Keratinocyte (primary cell): ENCODE measurements around the gene SCAF8. TPM values are rescaled to one million over a fixed set of nuclear protein-coding genes. Genes with fewer than 3 reads are reported as not detected.

Experiments used
- DNase-seq: peaks from one replicate; pipeline ENCODE4 v3.0.0-alpha.2; 2011; ENCODE audit warnings: low read depth, missing footprints, low spot score
- FAIRE-seq: peaks from 2 replicates; lab custom pipeline; 2011; peaks lifted over from hg19 to GRCh38; lab: Jason Lieb, UNC
- H2AFZ ChIP-seq: 2 replicates; pipeline ENCODE4 v1.6.0; 2012; ENCODE audit warnings: low read length, control low read depth, inconsistent platforms; ENCODE audit not compliant: control insufficient read depth
- H3K27ac ChIP-seq: 2 replicates; pipeline ENCODE4 v1.5.1; 2011; ENCODE audit warnings: low read length; ENCODE audit not compliant: control insufficient read depth, insufficient read depth
- H3K27me3 ChIP-seq: 3 replicates; pipeline ENCODE4 v1.6.0; 2011; ENCODE audit warnings: low read length; ENCODE audit not compliant: control insufficient read depth, insufficient read depth; ENCODE audit errors: extremely low read depth
- H3K36me3 ChIP-seq, 2 experiments: 2 replicates in 1 of 2; 3 replicates in 1 of 2; pipeline ENCODE4 v1.5.1; 2011; ENCODE audit warnings: low read length in 2 of 2, mild to moderate bottlenecking in 1 of 2; ENCODE audit not compliant: control insufficient read depth in 2 of 2, insufficient read depth in 2 of 2; ENCODE audit errors: extremely low read depth in 1 of 2
- H3K4me1 ChIP-seq: 3 replicates; pipeline ENCODE4 v1.5.1; 2011; ENCODE audit warnings: low read length; ENCODE audit not compliant: control insufficient read depth, insufficient read depth; ENCODE audit errors: extremely low read depth
- H3K4me2 ChIP-seq: 3 replicates; pipeline ENCODE4 v1.6.0; 2011; ENCODE audit warnings: low read depth, low read length; ENCODE audit not compliant: control insufficient read depth, insufficient read depth; ENCODE audit errors: extremely low read depth
- H3K4me3 ChIP-seq, 3 experiments: fragments of 200-600 bp in 1 of 3; sonication (generic) in 1 of 3; 2 replicates in 2 of 3; 3 replicates in 1 of 3; pipeline ENCODE4 v1.5.1; 2011 to 2016; ENCODE audit warnings: low read length in 3 of 3, mild to moderate bottlenecking in 3 of 3, control low read depth in 2 of 3, inconsistent platforms in 1 of 3, low read depth in 1 of 3, mixed read lengths in 1 of 3, mixed run types in 1 of 3, moderate library complexity in 1 of 3; ENCODE audit not compliant: control insufficient read depth in 2 of 3, insufficient read depth in 2 of 3; ENCODE audit errors: extremely low read depth in 1 of 3
- H3K79me2 ChIP-seq: 2 replicates; pipeline ENCODE4 v1.6.0; 2012; ENCODE audit warnings: low read length; ENCODE audit not compliant: control insufficient read depth, insufficient read depth
- H3K9ac ChIP-seq: 3 replicates; pipeline ENCODE4 v1.6.0; 2011; ENCODE audit warnings: low read length; ENCODE audit not compliant: control insufficient read depth, insufficient read depth; ENCODE audit errors: extremely low read depth
- H3K9me1 ChIP-seq: 3 replicates; pipeline ENCODE4 v1.6.0; 2011; ENCODE audit warnings: low read length; ENCODE audit not compliant: control insufficient read depth, insufficient read depth; ENCODE audit errors: extremely low read depth
- H3K9me3 ChIP-seq: 2 replicates; pipeline ENCODE4 v1.5.1; 2012; ENCODE audit warnings: low read depth, low read length; ENCODE audit not compliant: control insufficient read depth
- H4K20me1 ChIP-seq: 3 replicates; pipeline ENCODE4 v1.6.0; 2011; ENCODE audit warnings: low read length; ENCODE audit not compliant: control insufficient read depth, insufficient read depth; ENCODE audit errors: extremely low read depth
- EZH2 ChIP-seq: IDR thresholded peaks from one replicate; pipeline ENCODE4 v1.6.1; 2012; ENCODE audit warnings: inconsistent platforms, mild to moderate bottlenecking, low read length, moderate library complexity
- dilution Hi-C: fragments of 300-500 bp; cut with MboI; formaldehyde crosslinking; loops from one replicate; pipeline ENCODE4 v1.7.0; 2020; ENCODE audit warnings: low sequenced_read_pairs; ENCODE audit not compliant: extremely low pct_ligation_motif_present
- polyA plus RNA-seq, 5 experiments: library from polyadenylated mRNA; depleted of rRNA in 3 of 5; stranded (reverse) in 3 of 5; stranded (forward) in 1 of 5; unstranded in 1 of 5; fragments of >200 nt; gene quantifications; 1 replicate in 1 of 5; 2 replicates in 3 of 5; 3 replicates in 1 of 5; pipeline versions ENCODE4 v1.2.1 to v1.2.3, GENCODE V29; 2011 to 2012; ENCODE audit warnings: missing spikeins in 2 of 5, low read depth in 1 of 5, low replicate concordance in 1 of 5
- TF ChIP-seq, protein P1 (sequence below), 3 experiments: IDR thresholded peaks in 1 of 3; conservative IDR thresholded peaks in 1 of 3; optimal IDR thresholded peaks in 1 of 3; 2 replicates in 2 of 3; 3 replicates in 1 of 3; pipeline versions ENCODE3 to v1.5.1; 2011; ENCODE audit warnings: low read length in 3 of 3, mild to moderate bottlenecking in 3 of 3, moderate library complexity in 2 of 3, control low read depth in 1 of 3, inconsistent platforms in 1 of 3; ENCODE audit not compliant: insufficient read depth in 2 of 3; ENCODE audit errors: extremely low read depth in 1 of 3

Gene SCAF8
- polyA plus RNA-seq, 1 donor (not counting 4 experiments of a cell fraction or from before 2014, with no cell fraction given): 19.1 TPM

DNA sequence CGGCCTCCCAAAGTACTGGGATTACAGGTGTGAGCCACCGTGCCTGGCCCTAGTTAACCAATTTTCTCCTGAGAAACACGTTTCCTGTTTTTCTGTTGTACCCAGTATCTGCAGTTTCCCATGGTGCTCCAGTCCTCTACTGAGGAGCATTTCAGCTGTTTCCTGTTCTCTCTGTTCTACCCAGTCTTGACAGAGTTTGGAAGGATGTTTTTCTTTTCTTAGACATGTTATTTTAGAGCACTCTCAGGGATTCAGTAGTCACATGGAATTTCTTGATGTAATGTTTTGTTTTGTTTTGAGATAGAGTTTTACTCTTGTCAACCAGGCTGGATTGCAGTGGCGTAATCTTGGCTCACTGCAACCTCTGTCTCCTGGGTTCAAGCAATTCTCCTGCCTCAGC is 132.1 kb downstream of the SCAF8 start:
- Histone ChIP-seq H3K79me2 (no peaks in the 10 kb centered on the region), H3K27me3 (no peaks in the 10 kb centered on the region), H3K9ac (no peak overlapping the region), H3K9me3 (no peaks in the 10 kb centered on the region), H3K4me2 (no peak overlapping the region), H3K4me1 (no peaks in the 10 kb centered on the region), H4K20me1 (no peaks in the 10 kb centered on the region), H2AFZ (no peak overlapping the region), H3K9me1 (no peaks in the 10 kb centered on the region), H3K4me3 (no peak overlapping the region), H3K27ac (no peak overlapping the region), H3K36me3 (peaks cover 0 to 3% of the 10 kb centered on the region in 2 experiments)
- TF ChIP-seq, protein P1, sequence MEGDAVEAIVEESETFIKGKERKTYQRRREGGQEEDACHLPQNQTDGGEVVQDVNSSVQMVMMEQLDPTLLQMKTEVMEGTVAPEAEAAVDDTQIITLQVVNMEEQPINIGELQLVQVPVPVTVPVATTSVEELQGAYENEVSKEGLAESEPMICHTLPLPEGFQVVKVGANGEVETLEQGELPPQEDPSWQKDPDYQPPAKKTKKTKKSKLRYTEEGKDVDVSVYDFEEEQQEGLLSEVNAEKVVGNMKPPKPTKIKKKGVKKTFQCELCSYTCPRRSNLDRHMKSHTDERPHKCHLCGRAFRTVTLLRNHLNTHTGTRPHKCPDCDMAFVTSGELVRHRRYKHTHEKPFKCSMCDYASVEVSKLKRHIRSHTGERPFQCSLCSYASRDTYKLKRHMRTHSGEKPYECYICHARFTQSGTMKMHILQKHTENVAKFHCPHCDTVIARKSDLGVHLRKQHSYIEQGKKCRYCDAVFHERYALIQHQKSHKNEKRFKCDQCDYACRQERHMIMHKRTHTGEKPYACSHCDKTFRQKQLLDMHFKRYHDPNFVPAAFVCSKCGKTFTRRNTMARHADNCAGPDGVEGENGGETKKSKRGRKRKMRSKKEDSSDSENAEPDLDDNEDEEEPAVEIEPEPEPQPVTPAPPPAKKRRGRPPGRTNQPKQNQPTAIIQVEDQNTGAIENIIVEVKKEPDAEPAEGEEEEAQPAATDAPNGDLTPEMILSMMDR (optimal IDR thresholded peaks at IDR 0.05 in 1 of 3, IDR thresholded peaks at IDR 0.05 in 1 of 3, conservative IDR thresholded peaks at IDR 0.05 in 1 of 3; ENCODE audit: extremely low read depth in 1 of 3, insufficient read depth in 2 of 3, low read length in 3 of 3): no peak
- TF ChIP-seq EZH2: no peak
- dilution Hi-C loops: no loop called here
- FAIRE-seq (no peak), DNase-seq (no peak)

DNA sequence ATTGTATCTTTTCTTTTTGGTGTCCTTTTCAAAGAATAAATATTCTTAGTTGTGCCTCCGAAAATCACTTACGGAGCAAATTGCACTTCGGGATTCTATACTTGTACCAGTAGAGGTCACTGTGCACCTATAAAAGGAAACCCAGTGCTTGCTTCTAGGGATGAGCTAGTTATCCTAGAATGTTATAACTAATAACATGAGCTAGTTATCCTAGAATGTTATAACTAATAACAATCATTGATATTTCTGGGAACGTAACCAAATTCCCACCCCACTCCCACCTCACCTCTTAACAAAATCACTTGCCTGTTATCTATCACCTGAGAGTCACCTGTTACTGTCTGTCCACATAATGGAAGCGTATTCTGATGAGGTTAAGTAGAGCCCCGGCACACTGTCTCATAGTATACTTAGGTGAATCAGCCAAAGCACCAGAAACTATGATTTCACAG is 135.0 kb downstream of the SCAF8 start:
- Histone ChIP-seq H3K9me1 (no peaks in the 10 kb centered on the region), H3K9ac (no peak overlapping the region), H3K79me2 (no peaks in the 10 kb centered on the region), H3K4me1 (no peaks in the 10 kb centered on the region), H3K27me3 (no peaks in the 10 kb centered on the region), H3K4me3 (no peak overlapping the region), H4K20me1 (no peaks in the 10 kb centered on the region), H2AFZ (no peak overlapping the region), H3K27ac (no peak overlapping the region), H3K4me2 (no peak overlapping the region), H3K36me3 (peaks cover 0 to 3% of the 10 kb centered on the region in 2 experiments), H3K9me3 (no peaks in the 10 kb centered on the region)
- FAIRE-seq: peak; percentile 75
- no peak for DNase-seq
- TF ChIP-seq EZH2: no peak
- TF ChIP-seq, protein P1 (optimal IDR thresholded peaks at IDR 0.05 in 1 of 3, IDR thresholded peaks at IDR 0.05 in 1 of 3, conservative IDR thresholded peaks at IDR 0.05 in 1 of 3; ENCODE audit: extremely low read depth in 1 of 3, insufficient read depth in 2 of 3, low read length in 3 of 3): peak in 2 of 3 experiments; percentile 52 to 57
- dilution Hi-C loops: no loop called here
